Nephron progenitor cell (in vitro differentiated cells): ENCODE measurements around the gene GARIN5B.

ENCODE experiments used
- DNase-seq: peaks from one replicate; pipeline ENCODE4 v3.0.0; 2021
- H3K27ac Mint-ChIP-seq: 2 replicates; pipeline ENCODE4 v1.8.0; 2021; ENCODE audit warnings: mild to moderate bottlenecking, moderate library complexity, mixed read lengths
- H3K27me3 Mint-ChIP-seq: 2 replicates; pipeline ENCODE4 v1.8.0; 2021; ENCODE audit warnings: mild to moderate bottlenecking, low read depth, mixed read lengths; ENCODE audit not compliant: poor library complexity
- H3K36me3 Mint-ChIP-seq: 2 replicates; pipeline ENCODE4 v1.8.0; 2021; ENCODE audit warnings: low read depth, mixed read lengths
- H3K4me1 Mint-ChIP-seq: 2 replicates; pipeline ENCODE4 v1.8.0; 2021; ENCODE audit warnings: mixed read lengths
- H3K4me3 Mint-ChIP-seq: 2 replicates; pipeline ENCODE4 v1.8.0; 2021; ENCODE audit warnings: mild to moderate bottlenecking, moderate library complexity, mixed read lengths
- H3K9me3 Mint-ChIP-seq: 2 replicates; pipeline ENCODE4 v1.8.0; 2021; ENCODE audit warnings: mild to moderate bottlenecking, moderate library complexity, mixed read lengths
- TF ChIP-seq, protein P1 (sequence below): fragments of 200-600 bp; sonication (generic); IDR thresholded peaks from 2 replicates; pipeline ENCODE4 v1.5.0; 2021; ENCODE audit warnings: antibody characterized with exemption

Gene GARIN5B

DNA sequence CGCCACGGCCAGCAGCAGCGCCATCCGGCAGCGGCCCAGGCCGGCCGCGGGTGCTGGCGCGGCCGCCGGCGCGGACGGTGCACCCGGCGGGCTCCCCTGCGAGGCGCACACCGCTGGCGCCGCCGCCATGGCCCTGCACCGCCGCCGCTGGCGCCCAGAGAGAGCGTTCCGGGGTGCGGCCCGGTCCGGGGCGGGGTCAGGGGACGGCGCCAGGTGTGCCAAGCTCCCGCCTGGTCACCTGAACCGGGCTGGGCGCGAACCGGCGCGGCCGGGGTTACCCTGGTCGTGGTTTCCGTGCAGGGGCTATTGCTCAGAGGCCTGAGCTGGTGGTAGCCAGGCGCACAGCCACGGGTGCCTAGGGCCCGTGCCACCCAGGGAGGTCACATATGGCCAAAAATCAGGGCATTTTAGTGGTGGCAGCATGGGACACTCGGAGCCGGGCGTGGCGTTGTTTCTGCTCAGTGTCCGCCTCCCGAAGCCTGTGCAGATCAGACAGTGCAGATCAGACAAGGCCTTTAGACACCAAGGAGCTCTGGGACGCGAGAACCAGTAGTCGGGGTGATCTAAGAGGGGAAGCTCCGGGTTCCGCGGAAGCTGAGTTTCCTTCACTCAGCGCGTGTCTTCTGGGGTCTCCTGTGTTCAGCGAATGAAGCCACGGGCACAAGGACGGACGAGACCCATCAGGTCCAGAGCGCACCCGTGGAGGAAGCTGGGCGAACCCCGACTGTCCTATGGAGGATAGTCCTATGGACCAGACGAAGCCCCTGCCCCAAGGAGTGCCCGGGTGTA lies 21.3 kb upstream of the GARIN5B start, which contains the start of gene TMEM238:
TSS of gene TMEM238 (minus strand) at position 162 of the 789 bp plus-strand sequence. CDS start at position 129, 33 bp downstream.
- Mint-ChIP-seq H3K9me3 (peaks cover 10% of the 10 kb centered on the region), H3K36me3 (peaks cover 20% of the 10 kb centered on the region), H3K4me3 (peak within 1 kb of the TSS; percentile 100), H3K27ac (peak within 1 kb of the TSS; percentile 97), H3K27me3 (peaks cover 14% of the 10 kb centered on the region), H3K4me1 (peaks cover 43% of the 10 kb centered on the region)
- TF ChIP-seq, protein P1, sequence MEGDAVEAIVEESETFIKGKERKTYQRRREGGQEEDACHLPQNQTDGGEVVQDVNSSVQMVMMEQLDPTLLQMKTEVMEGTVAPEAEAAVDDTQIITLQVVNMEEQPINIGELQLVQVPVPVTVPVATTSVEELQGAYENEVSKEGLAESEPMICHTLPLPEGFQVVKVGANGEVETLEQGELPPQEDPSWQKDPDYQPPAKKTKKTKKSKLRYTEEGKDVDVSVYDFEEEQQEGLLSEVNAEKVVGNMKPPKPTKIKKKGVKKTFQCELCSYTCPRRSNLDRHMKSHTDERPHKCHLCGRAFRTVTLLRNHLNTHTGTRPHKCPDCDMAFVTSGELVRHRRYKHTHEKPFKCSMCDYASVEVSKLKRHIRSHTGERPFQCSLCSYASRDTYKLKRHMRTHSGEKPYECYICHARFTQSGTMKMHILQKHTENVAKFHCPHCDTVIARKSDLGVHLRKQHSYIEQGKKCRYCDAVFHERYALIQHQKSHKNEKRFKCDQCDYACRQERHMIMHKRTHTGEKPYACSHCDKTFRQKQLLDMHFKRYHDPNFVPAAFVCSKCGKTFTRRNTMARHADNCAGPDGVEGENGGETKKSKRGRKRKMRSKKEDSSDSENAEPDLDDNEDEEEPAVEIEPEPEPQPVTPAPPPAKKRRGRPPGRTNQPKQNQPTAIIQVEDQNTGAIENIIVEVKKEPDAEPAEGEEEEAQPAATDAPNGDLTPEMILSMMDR: no peak
- DNase-seq: no peak

DNA sequence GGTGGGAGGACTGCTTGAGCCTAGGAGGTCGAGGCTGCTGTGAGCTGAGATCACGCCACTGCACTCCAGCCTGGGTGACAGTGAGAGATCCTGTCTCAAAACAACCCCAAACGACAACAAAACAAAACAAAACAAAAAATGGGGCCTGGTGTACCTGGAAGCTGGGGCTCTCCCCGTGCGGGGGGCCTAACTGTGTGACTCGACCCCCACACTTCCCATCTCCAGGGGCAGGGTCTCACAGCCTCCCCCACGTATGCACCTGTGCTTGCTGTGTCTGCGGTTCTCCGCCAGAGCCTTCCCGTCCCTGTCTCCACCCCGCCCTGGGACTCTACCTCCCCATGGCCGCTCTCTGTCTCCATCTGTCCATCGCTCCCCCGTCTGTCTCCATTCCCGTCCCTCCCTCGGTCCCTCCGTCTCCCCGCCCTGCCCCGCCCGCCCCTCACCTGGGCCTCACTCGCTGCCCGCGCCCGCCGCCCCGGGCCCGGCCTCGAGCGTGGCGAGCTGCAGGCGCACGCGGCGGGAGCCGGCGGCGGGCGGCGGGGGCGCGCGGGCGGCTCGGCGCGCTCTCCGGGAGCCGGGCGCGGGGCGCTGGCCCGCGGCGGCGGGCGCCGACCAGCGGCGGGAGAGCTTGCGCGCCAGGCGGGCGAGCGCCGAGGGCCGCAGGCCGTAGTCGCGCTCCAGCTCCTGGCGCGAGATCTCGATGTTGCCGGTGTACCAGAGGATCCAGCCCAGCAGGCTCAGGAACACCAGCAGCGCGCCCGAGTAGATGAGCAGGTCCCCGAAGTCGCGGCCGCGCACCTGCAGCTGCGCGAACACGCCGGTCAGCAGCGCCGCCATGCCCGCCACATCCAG lies 20.4 kb upstream of the GARIN5B start:
- DNase-seq: peak; percentile 72
- H3K9me3 Mint-ChIP-seq: peaks cover 10% of the 10 kb centered on the region
- H3K4me1 Mint-ChIP-seq: peaks cover 36% of the 10 kb centered on the region
- peaks cover 20% of the 10 kb centered on the region for H3K27me3 Mint-ChIP-seq
- peak overlapping the region; percentile 76 for H3K4me3 Mint-ChIP-seq
- TF ChIP-seq, protein P1: no peak
- H3K36me3 Mint-ChIP-seq: peaks cover 13% of the 10 kb centered on the region
- no peak overlapping the region for H3K27ac Mint-ChIP-seq

DNA sequence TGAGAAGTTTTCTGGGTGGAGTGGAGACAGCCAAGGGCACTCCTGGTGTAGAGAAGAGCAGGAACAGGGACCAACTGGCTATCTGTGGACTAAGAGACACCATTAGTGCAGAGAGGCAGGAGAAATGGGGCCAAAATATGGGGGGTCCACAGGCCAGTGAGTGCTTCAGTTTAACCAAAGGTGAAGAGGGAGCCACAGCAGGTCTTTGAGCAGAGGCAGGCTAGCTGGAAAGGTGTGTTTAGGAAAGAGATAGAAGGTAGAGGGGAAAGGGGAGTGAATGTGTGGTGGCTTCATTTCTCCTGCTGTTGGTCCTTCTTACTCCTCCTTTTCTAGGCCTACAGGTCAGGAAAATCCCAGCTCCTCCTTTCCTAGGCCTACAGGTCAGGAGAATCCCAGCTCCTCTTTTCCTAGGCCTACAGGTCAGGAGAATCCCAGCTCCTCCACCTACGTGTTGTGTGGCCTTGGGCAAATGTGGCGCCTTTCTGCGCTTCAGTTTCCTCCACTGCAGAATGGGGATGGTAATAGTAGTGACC lies 19.5 kb upstream of the GARIN5B start:
- TF ChIP-seq, protein P1: no peak
- no peak overlapping the region for H3K27ac Mint-ChIP-seq

DNA sequence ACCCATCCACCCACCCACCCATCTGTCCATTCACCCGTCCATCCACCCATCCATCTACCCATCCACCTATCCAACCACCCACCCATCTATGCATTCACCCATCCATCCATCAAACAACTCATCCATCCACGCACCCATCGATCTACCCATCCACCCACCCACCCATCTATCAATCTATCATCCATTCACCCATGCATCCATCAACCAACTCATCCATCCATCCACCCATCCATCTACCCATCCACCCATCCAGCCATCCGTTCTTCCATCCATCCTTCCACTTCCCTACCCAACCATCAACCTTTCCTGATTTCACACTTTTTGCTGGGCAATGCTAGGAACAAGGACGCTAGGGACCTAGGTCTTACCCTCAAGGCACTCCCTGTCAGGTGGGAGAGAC lies 19.0 kb upstream of the GARIN5B start:
- Mint-ChIP-seq H3K27ac (no peak overlapping the region), H3K36me3 (peaks cover 11% of the 10 kb centered on the region), H3K9me3 (peaks cover 10% of the 10 kb centered on the region), H3K27me3 (peaks cover 26% of the 10 kb centered on the region), H3K4me1 (peaks cover 30% of the 10 kb centered on the region), H3K4me3 (peak overlapping the region; percentile 76)
- DNase-seq: no peak
- TF ChIP-seq, protein P1: no peak

More for the DNA sequence above, 19.5 kb upstream of the GARIN5B start:
- Mint-ChIP-seq H3K4me1 (peaks cover 36% of the 10 kb centered on the region), H3K27me3 (peaks cover 26% of the 10 kb centered on the region), H3K9me3 (peaks cover 10% of the 10 kb centered on the region), H3K4me3 (peak overlapping the region; percentile 76), H3K36me3 (peaks cover 11% of the 10 kb centered on the region)
- no peak for DNase-seq

DNA sequence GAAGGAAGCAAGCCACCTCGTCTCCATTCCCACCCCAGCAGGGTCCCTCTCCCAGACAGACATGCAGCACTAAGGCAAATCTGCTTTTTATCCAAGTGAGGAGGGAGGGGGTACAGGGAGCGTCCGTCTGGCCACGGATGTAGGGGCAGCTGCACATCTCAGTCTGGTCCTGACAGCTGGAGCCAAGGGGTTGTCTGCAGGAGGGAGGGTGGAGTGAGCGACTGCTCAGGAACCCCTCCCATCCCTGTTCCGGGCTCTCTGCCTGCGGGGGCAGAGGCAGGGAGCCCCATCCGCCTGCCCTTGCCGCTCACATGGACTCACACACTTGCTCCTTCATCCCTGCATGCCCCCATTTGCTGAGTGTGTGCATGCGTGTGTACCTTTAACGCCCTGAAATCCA lies 16.1 kb upstream of the GARIN5B start:
- Mint-ChIP-seq H3K27ac (no peak overlapping the region), H3K4me3 (no peak overlapping the region), H3K27me3 (peaks cover 26% of the 10 kb centered on the region), H3K36me3 (peaks cover 3% of the 10 kb centered on the region), H3K4me1 (peaks cover 24% of the 10 kb centered on the region), H3K9me3 (peaks cover 10% of the 10 kb centered on the region)
- TF ChIP-seq, protein P1: no peak
- no peak for DNase-seq
